Effector CD8-positive, alpha-beta T cell (primary cell): ENCODE results near the gene ALOXE3.

Source experiments
- DNase-seq: peaks from one replicate; lab custom pipeline; 2025; lab: John Stamatoyannopoulos, UW

The ALOXE3 gene

DNA sequence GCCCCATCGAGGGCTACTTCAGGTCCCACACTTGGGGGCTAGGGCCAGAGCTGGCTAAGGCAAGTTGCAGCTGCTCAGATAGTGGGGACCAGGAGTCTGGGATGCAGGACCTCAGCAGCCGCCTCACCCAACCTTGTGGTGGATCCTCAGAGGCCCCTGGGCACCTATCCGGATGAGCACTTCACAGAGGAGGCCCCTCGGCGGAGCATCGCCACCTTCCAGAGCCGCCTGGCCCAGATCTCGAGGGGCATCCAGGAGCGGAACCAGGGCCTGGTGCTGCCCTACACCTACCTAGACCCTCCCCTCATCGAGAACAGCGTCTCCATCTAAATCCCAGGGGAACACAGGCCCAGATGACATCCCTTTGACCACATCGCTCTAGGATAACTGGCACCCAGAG is 70.1 kb downstream of the ALOXE3 start:
- no peak for DNase-seq

DNA sequence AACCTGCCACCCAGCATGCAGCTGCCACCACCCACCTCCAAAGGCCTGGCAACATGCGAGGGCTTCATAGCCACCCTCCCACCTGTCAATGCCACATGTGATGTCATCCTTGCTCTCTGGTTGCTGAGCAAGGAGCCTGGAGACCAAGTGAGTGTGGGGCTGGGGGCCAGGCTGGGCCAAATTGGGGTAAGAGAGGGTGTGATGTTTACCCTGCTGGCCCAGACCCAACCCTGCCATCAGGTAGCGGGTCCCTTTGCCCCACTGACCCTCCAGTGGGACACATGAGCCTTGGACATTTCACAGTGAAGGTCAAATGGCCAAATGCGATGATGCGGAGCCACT is 70.6 kb downstream of the ALOXE3 start:
- no peak for DNase-seq

GRCh38 chr17:8046929-8047768 is 71.2 kb downstream of the ALOXE3 start:
- DNase-seq: no peak

GRCh38 chr17:8046306-8046928 is 71.9 kb downstream of the ALOXE3 start:
- DNase-seq: no peak
